ENCODE results near the gene MVK. TPM values are rescaled to one million over a fixed set of nuclear protein-coding genes. Genes with fewer than 3 reads are reported as not detected.

Gene MVK
- total RNA-seq, 6 experiments from 2014 or later = 14.2 to 60.0 (median 37.6) TPM

DNA sequence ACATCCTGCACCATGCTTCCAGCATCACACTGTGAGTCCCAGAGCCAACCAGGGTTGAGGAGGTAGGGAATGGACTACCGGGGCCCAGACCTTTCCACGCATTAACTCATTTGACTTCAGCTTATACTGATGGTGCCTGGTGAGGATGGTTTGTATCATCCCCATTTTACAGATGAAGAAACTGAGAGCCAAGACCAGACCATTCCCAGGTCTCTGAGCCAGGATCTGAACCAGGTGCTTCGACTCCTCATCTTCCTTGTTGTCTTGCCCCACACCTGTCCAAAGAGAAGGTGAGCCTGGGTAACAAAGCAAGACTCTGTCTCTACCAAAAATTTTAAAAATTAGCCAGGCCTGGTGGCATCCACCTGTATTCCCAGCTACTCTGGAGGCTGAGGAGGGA lies 64.4 kb downstream of the MVK start:
- 88% methylated on average over 1 of the region's 3 CpGs for WGBS (ENCODE audit: insufficient coverage, low coverage, low lambda C conversion rate, missing lambda C conversion rate)
- H3K27me3 ChIP-seq = no peaks in the 10 kb centered on the region
- no peak overlapping the region for H3K27ac ChIP-seq
- ATAC-seq = no peak
- TF ChIP-seq, protein P1, sequence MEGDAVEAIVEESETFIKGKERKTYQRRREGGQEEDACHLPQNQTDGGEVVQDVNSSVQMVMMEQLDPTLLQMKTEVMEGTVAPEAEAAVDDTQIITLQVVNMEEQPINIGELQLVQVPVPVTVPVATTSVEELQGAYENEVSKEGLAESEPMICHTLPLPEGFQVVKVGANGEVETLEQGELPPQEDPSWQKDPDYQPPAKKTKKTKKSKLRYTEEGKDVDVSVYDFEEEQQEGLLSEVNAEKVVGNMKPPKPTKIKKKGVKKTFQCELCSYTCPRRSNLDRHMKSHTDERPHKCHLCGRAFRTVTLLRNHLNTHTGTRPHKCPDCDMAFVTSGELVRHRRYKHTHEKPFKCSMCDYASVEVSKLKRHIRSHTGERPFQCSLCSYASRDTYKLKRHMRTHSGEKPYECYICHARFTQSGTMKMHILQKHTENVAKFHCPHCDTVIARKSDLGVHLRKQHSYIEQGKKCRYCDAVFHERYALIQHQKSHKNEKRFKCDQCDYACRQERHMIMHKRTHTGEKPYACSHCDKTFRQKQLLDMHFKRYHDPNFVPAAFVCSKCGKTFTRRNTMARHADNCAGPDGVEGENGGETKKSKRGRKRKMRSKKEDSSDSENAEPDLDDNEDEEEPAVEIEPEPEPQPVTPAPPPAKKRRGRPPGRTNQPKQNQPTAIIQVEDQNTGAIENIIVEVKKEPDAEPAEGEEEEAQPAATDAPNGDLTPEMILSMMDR (IDR thresholded peaks at IDR 0.05) = no peak
- no peak for TF ChIP-seq POLR2A (IDR thresholded peaks at IDR 0.05)
- intact Hi-C loops (cut with DNase I) = no loop called here
- H3K4me1 ChIP-seq = no peaks in the 10 kb centered on the region
- H3K4me3 ChIP-seq = no peak overlapping the region
- no peaks in the 10 kb centered on the region for H3K9me3 ChIP-seq
- no peaks in the 10 kb centered on the region for H3K36me3 ChIP-seq
- no peak for DNase-seq

DNA sequence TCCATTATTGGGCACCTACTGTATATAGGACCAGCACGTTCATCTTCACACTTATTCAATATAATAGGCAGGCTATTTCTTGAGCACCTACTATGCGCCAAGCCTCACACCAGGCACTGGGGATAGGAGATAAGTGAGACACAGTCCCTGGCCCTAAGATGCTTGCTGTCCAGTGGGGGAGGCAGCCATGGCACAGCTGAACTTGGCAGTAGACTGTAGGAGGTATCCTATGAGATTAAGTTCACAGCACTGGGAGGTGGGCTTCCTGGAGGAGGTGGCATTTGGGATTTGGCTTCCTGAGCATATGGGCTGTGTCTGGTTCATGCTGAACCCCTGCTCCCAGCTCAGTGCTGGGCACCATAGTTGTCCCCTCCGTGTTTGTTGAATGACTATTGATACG lies 65.1 kb downstream of the MVK start:
- Histone ChIP-seq H3K9me3 (no peaks in the 10 kb centered on the region), H3K4me1 (no peaks in the 10 kb centered on the region), H3K27me3 (no peaks in the 10 kb centered on the region), H3K27ac (no peak overlapping the region), H3K4me3 (no peak overlapping the region), H3K36me3 (no peaks in the 10 kb centered on the region)
- DNase-seq (peak in 1 of 3 donors; percentile 23), ATAC-seq (no peak)
- no peak for TF ChIP-seq POLR2A (IDR thresholded peaks at IDR 0.05)
- TF ChIP-seq, protein P1 (IDR thresholded peaks at IDR 0.05) = no peak
- 100% methylated on average over 2 of the region's 4 CpGs for WGBS (ENCODE audit: insufficient coverage, low coverage, low lambda C conversion rate, missing lambda C conversion rate)
- intact Hi-C loops (cut with DNase I) = no loop called here

DNA sequence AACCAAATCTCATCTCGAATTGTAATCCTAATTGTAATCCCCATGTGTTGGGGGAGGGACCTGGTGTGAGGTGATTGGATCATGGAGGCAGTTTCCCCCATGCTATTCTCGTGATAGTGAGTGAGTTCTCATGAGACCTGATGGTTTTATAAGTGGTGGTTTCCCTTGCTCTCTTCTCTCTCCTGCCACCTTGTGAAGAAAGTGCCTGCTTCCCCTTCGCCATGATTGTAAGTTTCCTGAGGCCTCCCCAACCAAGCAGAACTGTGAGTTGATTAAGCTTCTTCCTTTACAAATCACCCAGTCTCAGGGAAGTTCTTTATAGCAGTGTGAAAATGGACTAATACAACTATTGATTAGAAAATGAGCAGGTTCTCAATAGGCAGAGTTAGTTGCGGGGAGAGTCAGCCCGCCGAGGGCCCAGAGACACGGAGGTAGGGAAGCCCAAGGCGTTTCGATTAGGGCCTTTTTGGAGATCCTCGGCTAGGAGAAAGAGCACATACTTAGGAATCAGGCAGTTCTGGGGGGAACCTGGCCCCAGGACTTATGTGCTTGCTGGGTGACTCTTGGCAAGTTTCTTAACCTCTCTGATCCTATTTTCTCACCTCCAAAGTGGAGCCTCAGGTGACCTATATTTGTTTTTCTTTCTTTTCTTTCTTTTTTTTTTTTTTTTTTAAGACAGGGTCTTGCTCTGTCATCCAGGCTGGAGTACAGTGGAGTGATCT lies 65.7 kb downstream of the MVK start:
- H3K4me1 ChIP-seq = no peaks in the 10 kb centered on the region
- H3K4me3 ChIP-seq = no peak overlapping the region
- H3K27me3 ChIP-seq = no peaks in the 10 kb centered on the region
- no peak overlapping the region for H3K27ac ChIP-seq
- 79% methylated on average over 10 of the region's 10 CpGs for WGBS (ENCODE audit: insufficient coverage, low coverage, low lambda C conversion rate, missing lambda C conversion rate)
- DNase-seq = peak in 1 of 3 donors; percentile 2
- no peaks in the 10 kb centered on the region for H3K9me3 ChIP-seq
- intact Hi-C loops (cut with DNase I) = no loop called here
- TF ChIP-seq, protein P1 (IDR thresholded peaks at IDR 0.05) = no peak
- no peak for TF ChIP-seq POLR2A (IDR thresholded peaks at IDR 0.05)
- no peak for ATAC-seq
- no peaks in the 10 kb centered on the region for H3K36me3 ChIP-seq

DNA sequence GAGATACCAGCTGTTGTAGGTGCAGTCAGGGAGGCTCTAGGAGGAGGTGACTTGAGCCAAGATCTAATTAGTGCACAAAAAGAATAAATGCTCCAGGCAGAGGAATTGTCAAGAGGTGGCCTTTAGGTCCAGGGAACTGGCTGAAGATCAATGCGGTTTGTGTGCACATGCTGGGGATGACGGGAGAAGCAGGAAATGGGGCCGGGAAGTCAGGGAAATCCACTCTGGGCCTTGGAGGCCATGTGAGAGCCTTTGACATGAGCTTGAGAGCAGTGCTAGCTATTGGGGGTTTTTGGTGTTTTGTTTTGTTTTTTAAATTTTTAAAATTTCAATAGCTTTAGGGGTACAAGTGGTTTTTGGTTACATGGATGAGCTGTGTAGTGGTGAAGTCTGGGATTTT lies 67.4 kb downstream of the MVK start:
- intact Hi-C loops (cut with DNase I) = no loop called here
- Histone ChIP-seq H3K36me3 (no peaks in the 10 kb centered on the region), H3K9me3 (no peaks in the 10 kb centered on the region), H3K27ac (no peak overlapping the region), H3K27me3 (no peaks in the 10 kb centered on the region), H3K4me1 (no peaks in the 10 kb centered on the region), H3K4me3 (no peak overlapping the region)
- DNase-seq (no peak), ATAC-seq (no peak)
- 12% methylated on average over 3 of the region's 3 CpGs for WGBS (ENCODE audit: insufficient coverage, low coverage, low lambda C conversion rate, missing lambda C conversion rate)
- TF ChIP-seq, protein P1 (IDR thresholded peaks at IDR 0.05) = no peak
- no peak for TF ChIP-seq POLR2A (IDR thresholded peaks at IDR 0.05)

Measured in right lobe of liver (tissue), 6 donors.